Nephron (organoid): ENCODE measurements around the gene NRIP3.
"Not testable (repeated sequence)": the region's sequence is repeated elsewhere in the genome, so short reads cannot be mapped to it uniquely, and the experiment has no call there.

Source experiments
- H3K27ac Mint-ChIP-seq, 3 experiments: 2 replicates each; pipeline ENCODE4 v1.8.0; 2020; ENCODE audit warnings: mixed read lengths in 3 of 3, mild to moderate bottlenecking in 2 of 3, moderate library complexity in 1 of 3
- H3K27me3 Mint-ChIP-seq: 2 replicates; pipeline ENCODE4 v1.8.0; 2021; ENCODE audit warnings: low read depth, mild to moderate bottlenecking, moderate library complexity, mixed read lengths
- H3K36me3 Mint-ChIP-seq: 2 replicates; pipeline ENCODE4 v1.8.0; 2020; ENCODE audit warnings: low read depth, mixed read lengths
- H3K4me1 Mint-ChIP-seq: 2 replicates; pipeline ENCODE4 v1.8.0; 2020; ENCODE audit warnings: mixed read lengths
- H3K4me3 Mint-ChIP-seq, 3 experiments: 2 replicates each; pipeline ENCODE4 v1.8.0; 2020; ENCODE audit warnings: mild to moderate bottlenecking in 3 of 3, mixed read lengths in 3 of 3, moderate library complexity in 2 of 3
- H3K9me3 Mint-ChIP-seq: 2 replicates; pipeline ENCODE4 v1.8.0; 2020; ENCODE audit warnings: mixed read lengths
- CTCF ChIP-seq, 3 experiments: fragments of 200-600 bp; sonication (generic); IDR thresholded peaks; one replicate each; pipeline ENCODE4 v1.5.0; 2021; ENCODE audit warnings: antibody characterized with exemption in 3 of 3; ENCODE audit not compliant: unreplicated experiment in 3 of 3

The NRIP3 gene

GRCh38 chr11:8998017-8998416, 5.8 kb downstream of the NRIP3 start:
- TF ChIP-seq CTCF (IDR thresholded peaks at IDR 0.05; ENCODE audit: unreplicated experiment in 3 of 3), result no peak
- Mint-ChIP-seq H3K36me3 (no peaks in the 10 kb centered on the region), H3K4me3 (no peak overlapping the region), H3K27ac (no peak overlapping the region), H3K27me3 (peaks cover 31% of the 10 kb centered on the region), H3K9me3 (no peaks in the 10 kb centered on the region), H3K4me1 (peaks cover under 1% of the 10 kb centered on the region)

DNA sequence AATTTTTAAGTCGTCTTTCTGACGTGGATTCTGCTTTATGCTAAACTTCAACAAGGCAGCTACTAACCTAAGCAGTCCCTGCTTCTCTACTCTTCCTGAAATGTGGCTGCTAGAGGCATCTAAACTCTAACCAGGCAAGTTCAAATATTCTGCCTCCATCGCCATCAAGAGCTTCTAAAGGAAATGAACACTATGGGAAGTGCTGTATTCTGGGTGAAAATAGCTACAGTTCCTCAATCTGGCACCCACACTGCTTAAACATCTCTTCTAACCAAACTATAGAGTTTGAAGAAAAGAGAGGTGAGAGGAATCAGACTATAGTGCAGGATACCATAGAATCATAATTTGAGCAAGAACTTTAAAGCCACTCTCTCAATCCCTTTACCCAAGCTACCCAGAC, 6.3 kb downstream of the NRIP3 start:
- H3K27ac Mint-ChIP-seq, result no peak overlapping the region
- TF ChIP-seq CTCF (IDR thresholded peaks at IDR 0.05; ENCODE audit: unreplicated experiment in 3 of 3), result no peak
- H3K36me3 Mint-ChIP-seq, result no peaks in the 10 kb centered on the region
- peaks cover 25% of the 10 kb centered on the region for H3K27me3 Mint-ChIP-seq
- no peaks in the 10 kb centered on the region for H3K4me1 Mint-ChIP-seq
- H3K9me3 Mint-ChIP-seq, result no peaks in the 10 kb centered on the region
- H3K4me3 Mint-ChIP-seq, result no peak overlapping the region

GRCh38 chr11:8989453-8989852, 14.3 kb downstream of the NRIP3 start:
- Mint-ChIP-seq H3K27me3 (peaks cover 8% of the 10 kb centered on the region), H3K9me3 (no peaks in the 10 kb centered on the region), H3K36me3 (no peaks in the 10 kb centered on the region), H3K4me1 (no peaks in the 10 kb centered on the region), H3K27ac (no peak overlapping the region), H3K4me3 (no peak overlapping the region)
- TF ChIP-seq CTCF (IDR thresholded peaks at IDR 0.05; ENCODE audit: unreplicated experiment in 3 of 3), result no peak

- Mint-ChIP-seq H3K4me3 (no peak overlapping the region), H3K36me3 (no peaks in the 10 kb centered on the region), H3K4me1 (no peaks in the 10 kb centered on the region), H3K9me3 (no peaks in the 10 kb centered on the region), H3K27ac (no peak overlapping the region), H3K27me3 (peaks cover 8% of the 10 kb centered on the region)
- TF ChIP-seq CTCF (IDR thresholded peaks at IDR 0.05; ENCODE audit: unreplicated experiment in 3 of 3), result no peak
These were observed 15.2 kb downstream of the NRIP3 start for GRCh38 chr11:8988329-8989234.

DNA sequence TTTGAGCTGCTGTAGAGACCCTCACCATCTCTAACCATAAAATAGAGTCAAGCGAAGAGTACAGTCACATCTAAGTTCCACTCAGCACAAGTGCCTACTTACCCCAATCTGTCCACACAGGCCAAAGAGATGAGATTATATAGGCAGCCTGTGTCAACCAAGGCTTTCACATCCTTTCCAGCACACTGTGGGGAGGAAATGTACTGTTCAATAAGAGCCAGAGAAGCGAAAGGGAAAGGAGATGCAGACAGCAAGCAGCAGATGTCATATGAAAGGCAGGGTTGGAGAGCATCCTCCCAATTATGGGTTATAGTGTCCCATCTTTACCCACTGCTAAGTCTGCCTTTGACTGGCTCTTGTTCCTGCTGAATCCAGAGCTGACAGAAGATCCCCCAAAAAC, 16.4 kb downstream of the NRIP3 start:
- no peaks in the 10 kb centered on the region for H3K4me1 Mint-ChIP-seq
- peaks cover 8% of the 10 kb centered on the region for H3K27me3 Mint-ChIP-seq
- no peak overlapping the region for H3K27ac Mint-ChIP-seq
- TF ChIP-seq CTCF (IDR thresholded peaks at IDR 0.05; ENCODE audit: unreplicated experiment in 3 of 3), result no peak
- no peak overlapping the region for H3K4me3 Mint-ChIP-seq
- H3K9me3 Mint-ChIP-seq, result no peaks in the 10 kb centered on the region
- no peaks in the 10 kb centered on the region for H3K36me3 Mint-ChIP-seq

- not testable (repeated sequence) for H3K9me3 Mint-ChIP-seq, H3K4me1 Mint-ChIP-seq, H3K36me3 Mint-ChIP-seq, H3K27ac Mint-ChIP-seq, H3K4me3 Mint-ChIP-seq, H3K27me3 Mint-ChIP-seq
These were observed 17.0 kb downstream of the NRIP3 start for GRCh38 chr11:8986772-8987171.
